ENCODE data around the gene SHISA7.
A peak's percentile ranks its signal among the peaks of the same experiment; 100 is the strongest.

Gene SHISA7

DNA sequence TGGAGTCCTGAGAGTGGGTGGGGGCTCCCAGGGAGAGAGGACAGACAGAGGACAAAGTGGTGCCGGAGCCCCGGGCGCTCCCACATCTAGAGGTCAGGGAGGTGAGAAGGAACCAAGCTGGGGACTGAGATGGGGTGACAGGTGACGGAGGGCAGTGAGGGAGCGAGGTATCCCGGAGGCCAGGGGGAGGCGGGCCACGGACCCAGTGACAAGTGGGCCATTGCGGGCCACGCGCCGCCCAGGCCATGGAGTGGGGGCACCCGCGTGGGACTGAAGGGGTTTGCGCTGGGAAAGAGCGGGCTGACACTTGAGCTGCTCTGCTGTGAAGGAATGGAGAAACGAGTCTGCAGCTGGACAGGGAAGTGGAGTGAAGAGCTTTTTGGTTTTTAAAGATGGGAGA, 35.9 kb upstream of the SHISA7 start:
- no peak for DNase-seq (ENCODE audit: extremely low read depth, low read depth)
- no peak for TF ChIP-seq CTCF (IDR thresholded peaks at IDR 0.05; ENCODE audit: low read depth, low read length)

DNA sequence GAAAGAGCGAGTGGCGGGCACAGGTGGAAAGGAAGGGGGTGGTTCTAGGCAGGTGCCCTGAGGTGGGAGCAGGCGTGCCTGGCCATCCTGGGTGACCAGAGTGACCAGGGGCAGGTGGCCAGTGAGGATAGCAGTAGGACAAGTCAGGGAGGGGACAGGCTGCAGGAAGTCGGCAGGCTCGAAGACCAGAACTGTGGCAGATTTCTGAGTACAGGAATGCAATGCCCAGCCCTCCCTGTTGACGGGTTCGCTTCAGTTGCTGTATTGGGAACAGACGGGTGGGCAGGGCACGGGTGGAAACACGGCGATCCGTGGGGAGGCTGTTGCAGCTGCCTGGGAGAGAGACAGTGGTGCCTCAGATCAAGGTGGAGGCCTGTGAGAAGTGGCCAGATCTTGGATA, 35.3 kb upstream of the SHISA7 start:
- DNase-seq (ENCODE audit: extremely low read depth, low read depth), result no peak
- no peak for TF ChIP-seq CTCF (IDR thresholded peaks at IDR 0.05; ENCODE audit: low read depth, low read length)

GRCh38 chr19:55477905-55478304, 34.8 kb upstream of the SHISA7 start:
- DNase-seq (ENCODE audit: extremely low read depth, low read depth), result no peak

DNA sequence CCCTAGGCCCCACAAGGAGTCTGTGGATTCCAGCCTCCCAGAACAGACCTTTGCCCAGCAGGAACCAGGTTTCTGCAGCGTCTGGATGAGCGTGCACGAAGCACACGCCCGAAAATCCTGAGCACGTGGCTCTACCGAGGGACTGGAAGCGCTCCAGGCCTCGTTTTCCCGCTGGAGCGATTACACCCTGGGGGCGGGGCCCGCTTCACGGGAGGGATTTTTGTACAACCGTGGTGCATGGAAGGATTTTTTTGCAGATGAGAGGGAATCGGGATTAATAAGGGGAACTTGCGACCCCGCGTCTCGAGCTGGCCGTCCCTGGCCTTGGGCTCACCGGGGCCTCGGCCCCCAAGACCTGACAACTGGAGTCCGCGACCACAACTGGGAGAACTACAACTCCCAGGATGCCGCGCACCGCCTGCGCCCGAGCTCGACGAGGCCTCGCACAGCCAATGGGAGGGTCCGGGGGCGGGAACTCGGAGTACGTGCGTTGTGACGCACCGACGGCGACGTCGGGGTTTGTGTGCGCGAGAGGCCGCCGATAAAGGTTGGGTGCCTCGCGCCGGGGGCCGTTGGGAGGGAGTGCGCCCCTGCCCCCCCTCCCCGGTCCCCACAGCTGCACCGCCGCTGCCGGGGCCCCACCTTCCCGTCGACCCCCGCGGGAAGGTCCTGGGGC, 33.1 kb upstream of the SHISA7 start, which contains the start of gene ZNF628:
Gene ZNF628 (plus strand): TSS at position 518 of the 676 bp plus-strand sequence. CDS start 3,294 bp downstream, outside the sequence.
- no peak for TF ChIP-seq CTCF (IDR thresholded peaks at IDR 0.05; ENCODE audit: low read depth, low read length)
- DNase-seq (ENCODE audit: extremely low read depth, low read depth), result peak; percentile 91

More at GRCh38 chr19:55477905-55478304, 34.8 kb upstream of the SHISA7 start:
- TF ChIP-seq CTCF (IDR thresholded peaks at IDR 0.05; ENCODE audit: low read depth, low read length), result no peak

DNA sequence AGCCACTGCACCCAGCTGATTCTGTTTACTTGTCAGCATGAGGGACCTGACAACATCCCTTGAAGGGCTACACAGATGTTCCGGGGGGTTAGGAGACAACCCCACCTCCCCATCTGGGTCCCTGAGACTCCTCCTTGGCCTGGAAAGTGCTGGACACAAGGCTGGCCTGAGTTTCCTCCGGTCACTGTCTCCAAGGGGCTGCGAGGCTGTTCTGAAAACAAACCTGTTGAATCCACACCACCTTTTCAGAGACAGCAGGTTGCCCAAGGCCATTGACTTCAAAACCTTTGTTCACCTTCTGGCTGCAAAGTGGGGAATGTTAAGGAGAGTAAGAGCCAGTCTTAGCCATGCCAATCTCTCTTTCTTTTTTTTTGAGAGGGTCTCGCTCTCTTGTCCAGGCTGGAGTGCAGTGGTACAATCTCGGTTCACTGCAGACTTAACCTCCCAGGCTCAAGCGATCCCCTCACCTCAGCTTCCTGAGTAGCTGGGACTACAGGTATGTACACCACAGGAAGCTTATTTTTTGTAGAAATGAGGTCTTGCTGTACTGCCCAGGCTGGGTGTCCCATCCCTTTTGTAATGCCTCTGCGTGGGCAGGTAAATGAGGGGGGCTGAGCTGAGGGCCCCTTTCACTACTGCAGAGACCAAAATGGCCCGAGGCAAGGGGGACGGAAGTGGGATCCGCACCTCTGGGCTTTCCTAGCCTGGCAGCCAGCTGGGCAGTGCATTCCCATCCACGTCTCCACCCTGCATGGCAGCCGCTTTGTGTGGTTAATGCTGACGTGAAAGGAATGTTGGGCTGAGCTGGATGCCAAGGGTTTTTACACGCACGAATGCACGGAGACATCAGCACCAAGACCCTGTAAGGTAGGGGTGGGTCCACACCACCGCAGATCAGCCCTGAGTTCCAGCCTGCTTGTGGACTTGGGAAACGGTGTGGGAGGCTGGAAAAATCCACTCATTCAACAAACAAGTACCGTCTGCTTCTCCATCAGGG, 31.5 kb upstream of the SHISA7 start:
- TF ChIP-seq CTCF (IDR thresholded peaks at IDR 0.05; ENCODE audit: low read depth, low read length), result no peak
- no peak for DNase-seq (ENCODE audit: extremely low read depth, low read depth)

DNA sequence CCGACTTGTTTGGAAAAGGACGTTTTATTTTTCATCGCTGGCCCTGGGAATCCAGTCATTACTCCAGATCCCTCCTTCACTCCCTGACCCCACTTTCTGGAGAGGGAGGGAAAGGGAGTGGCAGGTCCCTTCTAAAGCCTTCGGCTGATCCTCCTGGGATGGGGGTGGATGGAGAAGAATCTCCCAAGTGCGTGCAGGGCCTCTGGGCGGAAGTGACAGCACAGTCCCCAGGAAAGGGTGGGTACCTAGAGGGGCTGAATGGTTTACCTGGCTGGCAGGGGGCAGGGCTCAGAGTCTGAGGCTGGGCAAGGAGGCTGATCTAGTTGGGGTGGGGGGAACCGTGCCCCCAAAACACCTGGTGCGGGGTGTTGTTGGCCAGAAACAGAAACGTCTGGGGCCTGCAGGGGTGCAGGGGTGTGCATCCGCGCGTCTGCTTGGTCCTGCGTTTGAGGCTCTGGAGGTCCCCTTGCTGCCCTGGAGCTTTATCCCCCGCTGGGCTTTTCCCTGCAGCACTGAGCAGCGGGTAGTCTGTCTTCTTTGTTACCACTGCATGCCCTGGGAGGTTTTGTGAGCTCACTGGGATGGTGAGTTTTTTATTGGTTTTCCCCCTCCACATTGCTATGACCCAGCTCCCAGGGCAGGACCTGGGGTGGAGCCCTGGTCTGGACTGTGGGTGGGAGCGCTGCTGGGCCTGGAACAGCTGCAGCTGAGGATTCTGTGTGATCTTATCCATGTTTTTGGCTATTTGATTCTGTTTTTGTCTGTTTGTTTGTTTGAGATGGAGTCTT, 30.3 kb upstream of the SHISA7 start:
- DNase-seq (ENCODE audit: extremely low read depth, low read depth), result no peak
- no peak for TF ChIP-seq CTCF (IDR thresholded peaks at IDR 0.05; ENCODE audit: low read depth, low read length)

Measured in AG09319 (cell line).